ENCODE data around the gene RCBTB1.
"Not testable (repeated sequence)": the region's sequence is repeated elsewhere in the genome, so short reads cannot be mapped to it uniquely, and the experiment has no call there.

RCBTB1 gene

GRCh38 chr13:49606747-49607648 is 21.6 kb upstream of the RCBTB1 start:
- DNase-seq (ENCODE audit: low spot score): peak; percentile 78
- FAIRE-seq: no peak

GRCh38 chr13:49604570-49604969 is 19.2 kb upstream of the RCBTB1 start:
- FAIRE-seq (no peak), DNase-seq (ENCODE audit: low spot score) (no peak)

GRCh38 chr13:49602615-49603014 is 17.3 kb upstream of the RCBTB1 start:
- FAIRE-seq; DNase-seq (ENCODE audit: low spot score): not testable (repeated sequence)

DNA sequence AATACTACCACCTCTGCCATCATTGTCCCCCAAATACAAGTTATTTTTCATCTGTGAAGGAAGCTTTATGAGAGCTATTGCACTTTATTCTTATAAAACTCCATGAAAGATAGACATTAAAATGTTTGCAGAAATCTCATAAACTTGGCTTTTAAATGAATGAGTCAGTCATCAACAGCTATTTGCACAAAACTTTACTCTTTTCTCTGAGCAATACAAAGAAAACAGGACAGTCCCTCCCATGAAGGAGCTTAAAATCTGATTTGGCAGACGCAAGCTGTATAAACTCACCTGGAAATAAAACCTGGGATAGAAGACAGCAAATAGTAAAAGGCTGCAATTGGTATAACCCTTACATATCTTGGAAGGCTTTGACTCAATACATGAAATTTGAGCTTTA is 16.6 kb upstream of the RCBTB1 start:
- FAIRE-seq: no peak

DNA sequence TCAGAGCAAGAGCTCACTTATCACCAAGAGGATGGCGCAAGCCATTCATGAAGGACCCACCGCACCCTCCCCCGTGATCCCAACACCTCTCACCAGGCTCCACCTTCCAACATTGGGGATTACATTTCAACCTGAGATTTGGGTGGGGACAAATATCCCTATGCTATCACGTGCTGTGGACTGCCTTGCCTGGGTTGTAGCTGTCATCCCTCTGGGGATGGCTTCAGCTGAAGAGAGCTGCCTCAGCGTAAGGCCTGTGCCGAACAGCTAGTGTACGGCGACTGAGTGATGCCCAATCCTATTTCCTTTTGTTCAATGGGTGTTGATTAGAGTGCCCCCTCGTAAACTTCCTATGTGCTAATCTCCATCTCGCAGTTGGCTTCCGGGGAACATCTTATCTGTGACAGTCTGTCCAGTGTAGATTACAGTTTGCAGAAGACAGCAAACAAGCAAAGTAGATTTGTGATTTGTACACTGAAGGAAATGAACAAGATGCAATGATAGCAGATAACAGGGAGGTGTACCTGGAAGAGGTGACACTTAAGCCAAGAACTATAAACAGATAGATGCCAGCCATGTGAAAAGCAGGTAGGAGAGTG is 11.8 kb upstream of the RCBTB1 start:
- no peak for DNase-seq (ENCODE audit: low spot score)
- FAIRE-seq: no peak

More for the DNA sequence above, 16.6 kb upstream of the RCBTB1 start:
- DNase-seq (ENCODE audit: low spot score): no peak

- DNase-seq (ENCODE audit: low spot score) (no peak), FAIRE-seq (no peak)
These were observed 10.9 kb upstream of the RCBTB1 start for GRCh38 chr13:49596221-49596620.

GRCh38 chr13:49594576-49594975 is 9.2 kb upstream of the RCBTB1 start:
- no peak for DNase-seq (ENCODE audit: low spot score)
- no peak for FAIRE-seq

DNA sequence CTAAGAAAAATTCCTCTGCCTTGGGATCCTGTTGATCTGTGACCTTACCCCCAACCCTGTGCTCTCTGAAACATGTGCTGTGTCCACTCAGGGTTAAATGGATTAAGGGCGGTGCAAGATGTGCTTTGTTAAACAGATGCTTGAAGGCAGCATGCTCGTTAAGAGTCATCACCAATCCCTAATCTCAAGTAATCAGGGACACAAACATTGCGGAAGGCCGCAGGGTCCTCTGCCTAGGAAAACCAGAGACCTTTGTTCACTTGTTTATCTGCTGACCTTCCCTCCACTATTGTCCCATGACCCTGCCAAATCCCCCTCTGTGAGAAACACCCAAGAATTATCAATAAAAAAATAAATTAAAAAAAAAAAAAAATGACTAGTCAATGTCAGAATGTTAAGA is 8.5 kb upstream of the RCBTB1 start:
- DNase-seq (ENCODE audit: low spot score); FAIRE-seq: not testable (repeated sequence)

- FAIRE-seq; DNase-seq (ENCODE audit: low spot score): not testable (repeated sequence)
These were observed 5.4 kb upstream of the RCBTB1 start for GRCh38 chr13:49590714-49591113.

DNA sequence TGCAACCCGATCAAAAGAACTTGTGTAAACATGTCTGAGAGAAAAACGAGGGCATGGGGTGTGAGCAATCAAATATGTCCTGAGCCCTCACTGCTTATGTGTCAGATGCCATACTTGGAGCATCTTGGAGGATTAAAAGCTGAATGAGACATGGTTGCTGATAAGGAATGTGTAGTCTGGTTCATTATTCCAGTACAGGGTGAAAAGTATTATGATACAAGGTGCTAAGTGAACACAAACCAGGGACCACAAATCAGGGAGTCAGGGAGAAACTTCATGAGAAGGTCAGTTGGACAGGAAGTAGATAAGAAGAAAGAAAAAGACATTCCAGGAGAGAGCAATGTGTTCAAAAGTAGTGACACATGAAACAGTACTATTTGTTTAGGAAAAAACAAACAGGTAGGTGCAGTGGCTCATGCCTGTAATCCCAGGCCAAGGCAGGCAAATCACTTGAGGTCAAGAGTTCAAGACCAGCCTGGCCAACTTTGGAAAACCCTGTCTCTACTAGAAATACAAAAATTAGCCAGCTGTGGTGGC is 2.0 kb upstream of the RCBTB1 start:
- DNase-seq (ENCODE audit: low spot score) (no peak), FAIRE-seq (no peak)

GRCh38 chr13:49586717-49587116 is 1.4 kb upstream of the RCBTB1 start:
- no peak for FAIRE-seq

DNA sequence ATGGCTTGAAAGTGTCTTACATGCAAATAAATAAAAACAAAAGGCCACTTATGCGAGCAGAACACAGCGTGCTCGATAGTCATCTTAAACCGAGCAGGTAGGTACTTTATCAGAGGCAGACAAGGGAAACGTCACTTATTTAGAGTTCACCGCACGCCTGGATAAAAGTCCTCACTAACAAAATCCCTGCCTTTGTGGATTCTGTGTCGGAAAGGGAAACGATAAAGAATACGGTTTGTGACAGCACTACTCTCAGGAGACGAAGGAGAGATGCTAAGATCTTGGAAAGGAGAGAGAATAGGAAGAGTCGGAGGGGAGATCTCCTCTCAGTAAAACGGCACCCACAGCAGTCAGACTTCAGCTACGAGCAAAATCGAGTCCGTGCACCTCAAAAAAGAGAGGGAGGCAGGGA is 581 bp downstream of the RCBTB1 start:
- DNase-seq (ENCODE audit: low spot score): peak; percentile 6

More at GRCh38 chr13:49586717-49587116, 1.4 kb upstream of the RCBTB1 start:
- DNase-seq (ENCODE audit: low spot score): no peak

GRCh38 chr13:49580980-49581680 is 4.2 kb downstream of the RCBTB1 start:
- DNase-seq (ENCODE audit: low spot score) (no peak), FAIRE-seq (no peak)

More for the DNA sequence above, 581 bp downstream of the RCBTB1 start:
- FAIRE-seq: no peak

DNA sequence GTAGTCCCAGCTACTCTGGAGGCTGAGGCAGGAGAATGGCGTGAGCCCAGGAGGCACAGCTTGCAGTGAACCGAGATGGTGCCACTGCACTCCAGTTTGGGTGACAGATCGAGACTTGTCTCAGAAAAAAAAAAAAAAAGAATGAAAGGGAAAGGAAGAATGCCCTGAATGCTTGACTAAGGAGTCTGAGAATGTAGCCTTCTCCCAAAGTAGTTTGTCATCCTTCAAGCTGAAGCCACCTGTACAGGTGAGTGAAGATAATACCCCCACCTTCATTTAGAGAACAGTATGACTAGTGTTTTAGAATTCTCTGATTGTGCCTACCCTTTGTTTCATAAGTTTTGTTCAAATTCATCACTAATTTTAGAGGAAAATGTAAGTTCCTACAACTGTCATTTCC is 5.9 kb downstream of the RCBTB1 start:
- FAIRE-seq (no peak), DNase-seq (ENCODE audit: low spot score) (no peak)

DNA sequence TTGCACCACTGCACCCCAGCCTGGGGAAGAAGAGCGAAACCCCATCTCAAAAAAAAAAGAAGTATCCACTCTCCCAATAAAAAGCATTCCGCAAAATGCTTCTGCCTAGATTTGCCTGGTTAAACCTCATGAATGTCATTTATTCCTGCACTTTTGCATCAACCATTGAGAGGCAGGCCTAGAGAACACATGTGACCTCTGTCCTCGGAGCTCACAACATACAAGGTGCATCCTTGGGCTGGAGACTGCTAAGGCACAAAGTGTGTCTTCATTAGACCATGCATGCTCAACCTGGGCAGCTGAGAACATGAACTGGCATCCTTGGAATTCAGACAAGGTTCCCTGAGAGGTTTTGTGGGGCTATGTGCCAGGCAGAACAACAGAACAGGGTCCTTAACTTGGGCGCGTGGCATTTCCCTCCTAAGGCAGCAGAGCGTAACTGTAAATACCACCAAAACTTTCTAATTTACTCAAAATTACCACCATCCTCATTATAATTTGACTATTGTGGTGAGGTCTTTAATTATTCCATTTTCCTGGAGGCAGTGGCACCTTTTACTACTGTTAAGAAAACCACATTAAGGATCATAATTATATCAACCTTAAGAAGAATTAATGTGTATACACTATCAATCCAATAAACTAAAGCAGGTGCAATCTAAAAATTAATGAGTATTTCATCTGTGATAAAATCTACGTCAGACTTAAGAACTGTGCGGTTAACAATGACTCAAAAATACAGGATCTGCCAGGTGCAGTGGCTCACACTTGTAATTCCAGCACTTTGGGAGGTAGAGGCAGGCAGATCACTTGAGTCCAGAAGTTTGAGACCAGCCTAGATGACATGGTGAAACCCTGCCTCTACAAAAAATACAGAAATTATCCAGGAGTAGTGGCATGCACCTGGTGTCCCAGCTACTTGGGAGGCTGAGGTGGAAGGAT is 13.8 kb downstream of the RCBTB1 start:
- no peak for FAIRE-seq
- DNase-seq (ENCODE audit: low spot score): no peak

DNA sequence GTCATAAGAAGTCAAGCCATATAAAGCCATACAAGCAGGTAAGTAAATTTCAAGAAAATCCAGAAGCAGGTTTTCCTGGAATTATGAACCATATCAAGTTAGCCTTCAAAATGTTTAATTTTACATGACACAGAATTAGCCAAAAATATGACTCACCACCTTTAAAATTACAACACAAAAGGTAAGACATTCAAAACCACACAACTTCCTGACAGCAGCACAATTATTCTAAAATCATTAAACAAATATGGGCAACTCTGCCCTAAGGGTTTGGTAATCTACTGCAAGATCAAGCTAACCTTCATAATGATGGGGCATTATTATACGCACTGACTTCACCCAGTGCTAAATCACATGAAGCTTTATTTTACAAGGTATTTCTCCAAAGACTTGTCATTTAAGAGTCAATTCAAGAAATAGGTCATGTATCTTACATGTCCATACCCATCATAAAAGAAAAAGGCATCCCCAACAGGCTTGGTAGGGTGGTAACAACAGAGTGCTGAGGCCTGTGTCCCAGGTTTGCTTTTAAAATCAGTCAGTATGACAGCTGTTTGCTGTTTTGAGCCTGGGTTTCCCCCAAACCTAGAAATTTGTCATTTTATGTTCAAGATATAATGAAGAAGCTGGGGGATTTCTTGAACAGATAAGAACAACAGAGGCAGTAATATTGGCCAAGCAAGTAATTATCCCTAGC is 15.2 kb downstream of the RCBTB1 start:
- FAIRE-seq (no peak), DNase-seq (ENCODE audit: low spot score) (no peak)

DNA sequence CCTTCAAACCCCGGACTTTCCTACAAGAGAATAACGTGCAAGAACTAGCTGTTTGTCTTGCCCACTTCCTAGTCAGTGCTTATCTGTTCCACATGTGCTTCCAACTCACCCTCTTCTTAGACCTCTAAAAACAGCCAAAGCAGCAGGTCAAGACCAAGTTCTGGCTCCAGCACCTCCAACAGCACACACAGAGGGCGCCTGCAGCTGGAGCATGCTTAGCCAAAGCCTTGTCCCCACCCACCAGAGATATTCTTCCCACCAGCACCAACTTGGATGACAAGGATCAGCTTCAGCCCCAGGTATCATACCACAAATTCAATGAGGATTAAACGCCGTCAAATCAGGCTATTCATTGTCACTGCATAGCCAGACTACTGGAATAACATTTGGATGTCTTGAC is 17.9 kb downstream of the RCBTB1 start:
- DNase-seq (ENCODE audit: low spot score) (no peak), FAIRE-seq (no peak)

DNA sequence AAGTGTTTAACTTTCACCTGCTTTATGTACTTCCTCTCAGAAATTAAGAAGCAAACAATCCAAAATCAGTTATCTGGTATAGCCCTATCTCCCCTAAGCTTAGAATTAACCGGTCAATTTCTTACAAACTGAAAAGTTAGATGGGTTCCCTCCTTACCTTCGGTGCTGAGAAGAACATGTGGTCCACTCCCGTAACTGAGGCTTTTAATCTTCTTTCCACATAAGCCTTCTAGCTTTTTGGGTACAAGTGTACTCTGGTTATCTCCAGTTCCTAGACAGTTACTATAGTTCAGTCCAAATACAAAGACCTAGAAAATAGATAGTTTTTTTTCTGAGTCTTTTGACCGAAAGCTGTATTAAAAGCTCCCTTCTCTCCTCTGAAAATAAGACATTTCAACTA is 18.9 kb downstream of the RCBTB1 start:
- FAIRE-seq (no peak), DNase-seq (ENCODE audit: low spot score) (no peak)

DNA sequence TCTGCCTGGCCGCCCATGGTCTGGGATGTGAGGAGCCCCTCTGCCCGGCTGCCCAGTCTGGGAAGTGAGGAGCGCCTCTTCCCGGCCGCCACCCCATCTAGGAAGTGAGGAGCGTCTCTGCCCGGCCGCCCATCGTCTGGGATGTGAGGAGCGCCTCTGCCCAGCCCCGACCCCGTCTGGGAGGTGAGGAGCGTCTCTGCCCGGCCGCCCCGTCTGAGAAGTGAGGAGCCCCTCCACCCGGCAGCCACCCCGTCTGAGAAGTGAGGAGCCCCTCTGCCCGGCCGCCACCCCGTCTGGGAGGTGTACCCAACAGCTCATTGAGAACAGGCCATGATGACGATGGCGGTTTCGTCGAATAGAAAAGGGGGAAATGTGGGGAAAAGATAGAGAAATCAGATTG is 19.9 kb downstream of the RCBTB1 start:
- not testable (repeated sequence) for FAIRE-seq; DNase-seq (ENCODE audit: low spot score)

GRCh38 chr13:49563516-49563915 is 21.8 kb downstream of the RCBTB1 start:
- no peak for FAIRE-seq
- no peak for DNase-seq (ENCODE audit: low spot score)
